GM06990 (cell line): ENCODE results near the gene GOLT1A.

Source experiments
- DNase-seq: peaks from one replicate; pipeline ENCODE4 v3.0.0-alpha.2; 2011; ENCODE audit not compliant: insufficient read length; ENCODE audit errors: extremely low read depth
- H3K27me3 ChIP-seq: replicated peaks from 2 replicates; pipeline ENCODE4 v1.6.0; 2011; ENCODE audit warnings: low read length; ENCODE audit not compliant: control insufficient read depth, insufficient read depth
- H3K36me3 ChIP-seq: 2 replicates; pipeline ENCODE4 v1.5.1; 2011; ENCODE audit warnings: low read length; ENCODE audit not compliant: control insufficient read depth, insufficient read depth
- H3K4me3 ChIP-seq: replicated peaks from 2 replicates; pipeline ENCODE4 v1.5.1; 2011; ENCODE audit warnings: low read depth, mild to moderate bottlenecking, control low read depth, low read length
- TF ChIP-seq, protein P1 (sequence below): IDR thresholded peaks from 2 replicates; pipeline ENCODE4 v1.5.1; 2011; ENCODE audit warnings: low read length, control low read depth, mild to moderate bottlenecking, inconsistent platforms; ENCODE audit not compliant: insufficient read depth, poor library complexity, severe bottlenecking

The GOLT1A gene

DNA sequence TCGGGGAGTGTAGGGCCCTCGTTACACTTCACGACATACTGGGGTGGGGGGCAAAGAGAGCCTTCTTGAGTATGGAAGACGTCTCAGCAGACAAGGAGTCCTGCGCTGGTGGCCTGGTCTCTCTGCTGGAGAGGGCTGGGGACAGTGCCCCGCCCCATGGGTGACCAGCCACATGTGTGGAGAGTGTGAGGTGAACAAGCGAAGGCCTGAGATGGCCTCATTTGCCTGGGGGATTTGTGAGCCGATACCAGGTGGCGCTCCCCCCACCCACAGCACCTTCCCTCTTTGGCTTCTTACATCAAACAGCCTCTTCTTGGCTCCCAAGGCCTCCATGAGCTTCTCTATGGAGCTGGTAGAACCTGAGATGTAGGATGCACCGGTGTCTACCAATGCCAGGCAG, 57.9 kb downstream of the GOLT1A start:
- DNase-seq, result no peak
- H3K4me3 ChIP-seq, result no peak overlapping the region
- H3K27me3 ChIP-seq, result no peaks in the 10 kb centered on the region; the same call in 1 of the 2 replicates
- TF ChIP-seq, protein P1, sequence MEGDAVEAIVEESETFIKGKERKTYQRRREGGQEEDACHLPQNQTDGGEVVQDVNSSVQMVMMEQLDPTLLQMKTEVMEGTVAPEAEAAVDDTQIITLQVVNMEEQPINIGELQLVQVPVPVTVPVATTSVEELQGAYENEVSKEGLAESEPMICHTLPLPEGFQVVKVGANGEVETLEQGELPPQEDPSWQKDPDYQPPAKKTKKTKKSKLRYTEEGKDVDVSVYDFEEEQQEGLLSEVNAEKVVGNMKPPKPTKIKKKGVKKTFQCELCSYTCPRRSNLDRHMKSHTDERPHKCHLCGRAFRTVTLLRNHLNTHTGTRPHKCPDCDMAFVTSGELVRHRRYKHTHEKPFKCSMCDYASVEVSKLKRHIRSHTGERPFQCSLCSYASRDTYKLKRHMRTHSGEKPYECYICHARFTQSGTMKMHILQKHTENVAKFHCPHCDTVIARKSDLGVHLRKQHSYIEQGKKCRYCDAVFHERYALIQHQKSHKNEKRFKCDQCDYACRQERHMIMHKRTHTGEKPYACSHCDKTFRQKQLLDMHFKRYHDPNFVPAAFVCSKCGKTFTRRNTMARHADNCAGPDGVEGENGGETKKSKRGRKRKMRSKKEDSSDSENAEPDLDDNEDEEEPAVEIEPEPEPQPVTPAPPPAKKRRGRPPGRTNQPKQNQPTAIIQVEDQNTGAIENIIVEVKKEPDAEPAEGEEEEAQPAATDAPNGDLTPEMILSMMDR, result no peak
- H3K36me3 ChIP-seq, result no peaks in the 10 kb centered on the region

DNA sequence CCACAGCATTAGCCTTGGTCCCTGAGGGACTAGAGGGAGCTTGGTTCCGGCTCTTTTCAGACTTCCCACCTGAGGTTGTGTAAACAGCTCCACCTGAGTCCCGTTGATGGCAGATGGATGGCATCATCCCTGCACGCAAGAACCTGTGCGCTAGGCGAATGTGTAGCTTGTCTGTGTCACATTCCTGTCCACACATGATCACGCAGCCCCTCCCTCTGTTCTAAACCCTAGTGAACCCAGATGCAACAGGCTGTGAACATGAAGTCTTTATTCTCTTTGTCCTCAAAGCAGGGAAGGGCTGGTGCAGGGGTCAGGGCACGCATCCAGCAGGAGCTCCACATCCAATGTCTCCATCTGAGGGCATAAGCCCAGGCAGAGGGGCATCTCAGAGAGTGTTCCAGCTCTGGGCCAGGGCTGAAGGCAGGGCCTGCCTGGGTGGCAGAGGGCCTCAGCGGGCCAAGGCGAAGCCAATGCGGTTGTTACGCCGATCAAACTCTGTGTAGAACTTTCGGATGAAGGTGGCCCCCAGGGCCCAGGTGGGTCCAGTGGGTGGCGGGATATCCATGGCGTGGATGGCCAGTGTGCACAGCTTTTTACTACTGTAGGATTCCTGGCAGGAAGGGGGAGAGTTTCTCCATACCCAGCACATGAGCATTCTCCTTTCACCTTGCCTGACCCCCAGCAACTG, 59.1 kb downstream of the GOLT1A start:
- no peaks in the 10 kb centered on the region; the same call in 1 of the 2 replicates for H3K27me3 ChIP-seq
- TF ChIP-seq, protein P1, result no peak
- no peak overlapping the region for H3K4me3 ChIP-seq
- H3K36me3 ChIP-seq, result no peaks in the 10 kb centered on the region
- DNase-seq, result no peak

DNA sequence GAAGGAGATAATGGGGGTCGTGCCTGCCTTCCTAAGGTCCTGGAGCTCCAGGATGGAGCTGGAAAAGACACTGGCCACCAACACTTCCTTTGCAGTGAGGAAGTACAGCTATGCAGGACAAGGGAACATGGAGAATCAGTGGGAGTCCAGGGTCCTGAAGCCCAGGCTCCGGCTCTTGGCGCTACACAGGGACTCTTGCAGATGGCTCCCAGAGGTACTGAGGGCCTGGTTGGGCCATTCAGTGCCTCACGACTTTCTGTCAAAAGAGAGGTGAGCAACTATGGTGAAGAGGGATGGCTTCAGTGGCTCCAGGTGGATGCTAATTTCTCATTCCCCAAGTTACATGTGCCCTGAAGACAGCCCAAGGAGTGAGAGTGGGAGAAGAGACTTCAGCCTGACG, 60.1 kb downstream of the GOLT1A start:
- no peak for DNase-seq
- Histone ChIP-seq H3K27me3 (no peaks in the 10 kb centered on the region; the same call in 1 of the 2 replicates), H3K36me3 (no peaks in the 10 kb centered on the region), H3K4me3 (no peak overlapping the region)
- TF ChIP-seq, protein P1, result no peak

DNA sequence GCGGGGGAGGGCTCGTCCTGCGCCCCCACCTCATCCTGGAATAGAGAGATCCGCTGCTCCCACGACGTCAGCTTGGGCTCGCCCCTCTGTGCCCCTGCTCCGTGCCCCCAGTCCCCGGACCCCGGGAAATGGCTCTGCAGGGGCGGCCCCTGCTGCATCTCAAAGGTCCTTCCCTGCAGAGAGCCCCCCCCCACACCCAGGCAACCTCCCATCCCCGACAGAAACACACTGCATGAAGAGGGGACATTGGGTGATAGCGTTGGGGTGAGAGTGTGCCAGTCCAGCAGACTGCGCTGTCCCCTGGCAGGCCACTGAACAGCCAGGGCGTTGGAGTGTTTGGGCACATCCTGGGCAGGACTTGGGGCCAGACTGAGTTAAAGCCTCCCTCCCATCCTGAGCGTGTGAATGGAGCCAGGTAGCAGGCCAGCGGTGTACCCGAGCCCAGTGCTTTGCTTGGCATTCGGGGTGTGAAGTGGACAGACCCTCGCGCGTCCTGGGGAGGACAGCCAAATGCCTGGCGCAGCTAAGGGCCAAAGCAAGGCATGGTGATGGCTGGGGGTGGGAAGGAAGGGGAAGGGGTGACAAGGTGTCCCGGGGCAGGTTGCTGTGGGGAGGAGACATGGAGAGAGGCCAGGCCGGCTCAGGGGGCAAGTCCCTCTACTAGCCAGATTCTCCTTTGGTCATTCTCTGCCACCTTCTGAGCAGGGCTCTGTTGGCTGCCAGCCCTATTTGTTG, 61.3 kb downstream of the GOLT1A start:
- DNase-seq, result no peak
- TF ChIP-seq, protein P1, result no peak
- H3K36me3 ChIP-seq, result no peaks in the 10 kb centered on the region
- no peak overlapping the region for H3K4me3 ChIP-seq
- no peaks in the 10 kb centered on the region; the same call in 1 of the 2 replicates for H3K27me3 ChIP-seq

DNA sequence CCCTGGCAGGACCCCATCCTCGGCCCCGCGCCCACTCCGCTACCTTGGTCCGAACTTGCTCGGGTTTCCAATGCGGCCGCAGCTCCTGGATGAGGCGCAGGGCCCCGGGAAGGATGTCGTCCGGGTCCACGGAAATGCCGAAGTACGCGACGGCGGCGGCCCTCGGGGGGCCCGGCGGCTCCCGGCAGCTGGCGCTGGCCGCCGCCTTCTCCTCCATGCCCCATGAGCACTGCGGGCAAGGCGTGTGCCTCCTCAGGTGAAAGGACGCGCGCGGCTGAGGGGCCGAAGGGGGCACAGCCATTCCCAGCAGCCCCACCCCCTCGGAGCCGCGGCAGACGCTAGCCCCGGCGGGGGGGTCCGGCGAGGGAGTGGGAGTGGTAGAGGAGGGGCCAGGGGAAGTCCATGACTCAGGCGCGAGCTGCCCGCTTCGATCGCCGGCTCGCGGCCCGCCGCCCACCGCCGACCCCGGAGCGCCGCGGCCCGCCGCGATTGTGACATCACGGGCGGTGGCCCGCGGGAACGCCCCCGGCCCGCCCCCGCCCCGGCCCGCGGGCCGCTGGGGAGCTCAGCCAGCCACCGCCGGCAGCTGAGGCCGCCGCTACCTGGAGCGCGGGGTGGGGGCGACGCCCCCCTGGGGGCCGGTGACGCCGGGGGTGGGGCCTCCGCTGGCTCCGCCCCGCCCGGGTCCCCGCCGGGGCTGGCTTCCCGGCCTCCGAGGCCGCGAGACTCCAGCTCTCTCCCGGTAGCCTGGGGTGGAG, 62.1 kb downstream of the GOLT1A start, which contains the start of gene ETNK2:
Gene ETNK2 (minus strand): TSS at position 493 of the 758 bp plus-strand sequence. CDS start 192 bp downstream, at position 301.
- Histone ChIP-seq H3K4me3 (no peak within 1 kb of the TSS; the same call in 1 of the 2 replicates), H3K36me3 (no peaks in the 10 kb centered on the region), H3K27me3 (no peaks in the 10 kb centered on the region; the same call in 1 of the 2 replicates)
- no peak for DNase-seq
- TF ChIP-seq, protein P1, result no peak
